Endothelial cell of umbilical vein (primary cell): ENCODE results near the gene TUT1. TPM values are rescaled to one million over a fixed set of nuclear protein-coding genes. Genes with fewer than 3 reads are reported as not detected.

Source experiments
- BruUV-seq: library from RNA; stranded (reverse); fragments of 400-500 nt; replicated peaks from 2 replicates; lab custom pipeline; 2021; lab: Mats Ljungman, UMichigan
- CTCF ChIA-PET: fragments of 300-600, 350-600 bp; sonication (Branson Sonifier 250); formaldehyde crosslinking; loops from one replicate; lab custom pipeline; 2021; ENCODE audit warnings: antibody characterized with exemption, inconsistent platforms; lab: Charles Lee
- POLR2A ChIA-PET: fragments of 300-600, 350-600 bp; sonication (Branson Sonifier 250); formaldehyde crosslinking; loops from one replicate; lab custom pipeline; 2021; ENCODE audit warnings: antibody characterized with exemption, inconsistent platforms; lab: Charles Lee
- DNase-seq: peaks from one replicate; pipeline ENCODE4 v3.0.0-alpha.2; 2011; ENCODE audit warnings: low read depth, low spot score
- FAIRE-seq: peaks from 2 replicates; lab custom pipeline; 2011; peaks lifted over from hg19 to GRCh38; lab: Jason Lieb, UNC
- H2AFZ ChIP-seq: 2 replicates; pipeline ENCODE4 v1.6.0; 2012; ENCODE audit warnings: low read depth, low read length, control low read depth, inconsistent platforms
- H3K27ac ChIP-seq: 2 replicates; pipeline ENCODE4 v1.5.1; 2011; ENCODE audit warnings: low read depth, mild to moderate bottlenecking, control low read depth, low read length, moderate library complexity; ENCODE audit not compliant: insufficient read depth
- H3K27me3 ChIP-seq, 2 experiments: 2 replicates each; pipeline versions ENCODE4 v1.6.0 to v1.6.1; 2011; ENCODE audit warnings: low read length in 2 of 2, mixed read lengths in 1 of 2; ENCODE audit not compliant: control insufficient read depth in 2 of 2, insufficient read depth in 2 of 2
- H3K36me3 ChIP-seq, 2 experiments: 2 replicates in 1 of 2; 3 replicates in 1 of 2; pipeline ENCODE4 v1.5.1; 2011; ENCODE audit warnings: low read length in 2 of 2, mild to moderate bottlenecking in 1 of 2, moderate library complexity in 1 of 2; ENCODE audit not compliant: control insufficient read depth in 2 of 2, insufficient read depth in 2 of 2; ENCODE audit errors: extremely low read depth in 1 of 2
- H3K4me1 ChIP-seq: 3 replicates; pipeline ENCODE4 v1.5.1; 2011; ENCODE audit warnings: mild to moderate bottlenecking, low read length; ENCODE audit not compliant: control insufficient read depth, insufficient read depth; ENCODE audit errors: extremely low read depth
- H3K4me2 ChIP-seq: 2 replicates; pipeline ENCODE4 v1.6.1; 2011; ENCODE audit warnings: low read length, control low read depth, mixed read lengths; ENCODE audit not compliant: insufficient read depth
- H3K4me3 ChIP-seq, 3 experiments: fragments of 200-600 bp in 1 of 3; sonication (generic), shearing (Covaris generic) in 1 of 3; replicated peaks in 1 of 3; 2 replicates each; pipeline ENCODE4 v1.5.1; 2011 to 2016; ENCODE audit warnings: control low read depth in 3 of 3, low read length in 3 of 3, mild to moderate bottlenecking in 2 of 3, inconsistent platforms in 1 of 3, low read depth in 1 of 3, moderate library complexity in 1 of 3; ENCODE audit not compliant: insufficient read depth in 1 of 3
- H3K79me2 ChIP-seq: 2 replicates; pipeline ENCODE4 v1.6.0; 2012; ENCODE audit warnings: low read length, inconsistent platforms; ENCODE audit not compliant: control insufficient read depth, insufficient read depth
- H3K9ac ChIP-seq: replicated peaks from 2 replicates; pipeline ENCODE3; 2011; ENCODE audit warnings: low read length, control low read depth; ENCODE audit not compliant: insufficient read depth; ENCODE audit errors: extremely low read depth
- H3K9me1 ChIP-seq: replicated peaks from 3 replicates; pipeline ENCODE4 v1.6.0; 2011; ENCODE audit warnings: mild to moderate bottlenecking, low read length; ENCODE audit not compliant: control insufficient read depth, insufficient read depth; ENCODE audit errors: extremely low read depth
- H3K9me3 ChIP-seq: replicated peaks from 2 replicates; pipeline ENCODE4 v1.5.1; 2012; ENCODE audit warnings: low read length, inconsistent platforms; ENCODE audit not compliant: control insufficient read depth, insufficient read depth
- H4K20me1 ChIP-seq: replicated peaks from 2 replicates; pipeline ENCODE3; 2011; ENCODE audit warnings: mild to moderate bottlenecking, low read length; ENCODE audit not compliant: control insufficient read depth, insufficient read depth; ENCODE audit errors: extremely low read depth
- EZH2 ChIP-seq: IDR thresholded peaks from 2 replicates; pipeline ENCODE4 v1.6.1; 2012; ENCODE audit warnings: borderline replicate concordance, low read depth, mild to moderate bottlenecking, moderate library complexity, low read length, inconsistent platforms; ENCODE audit not compliant: severe bottlenecking
- MYC ChIP-seq: IDR thresholded peaks from one replicate; pipeline ENCODE4 v1.6.1; 2011; ENCODE audit warnings: mild to moderate bottlenecking, low read depth, low read length
- POLR2AphosphoS5 ChIP-seq: IDR thresholded peaks from 2 replicates; pipeline ENCODE4 v1.6.1; 2012; ENCODE audit warnings: low read depth, mild to moderate bottlenecking, control low read depth, low read length, moderate library complexity; ENCODE audit not compliant: insufficient read depth
- dilution Hi-C: fragments of 300-500 bp; cut with MboI; formaldehyde crosslinking; loops from one replicate; pipeline ENCODE4 v1.15.0; 2019; ENCODE audit warnings: low sequenced_read_pairs; ENCODE audit not compliant: extremely low pct_ligation_motif_present
- intact Hi-C: fragments of 100-400 bp; cut with micrococcal nuclease; formaldehyde crosslinking; loops from one replicate; pipeline ENCODE4 v1.10.0; 2022
- polyA plus RNA-seq, 4 experiments: library from polyadenylated mRNA; depleted of rRNA in 3 of 4; stranded (reverse) in 3 of 4; unstranded in 1 of 4; fragments of >200 nt; gene quantifications; 2 replicates each; pipeline versions ENCODE4 v1.2.1 to v1.2.3, GENCODE V29; 2011 to 2012; ENCODE audit warnings: missing spikeins in 1 of 4
- total RNA-seq: library from RNA; stranded (reverse); gene quantifications from 2 replicates; pipeline ENCODE4 v1.2.3, GENCODE V29; 2021

Gene TUT1
- total and polyA plus RNA-seq, 2 donors (not counting 3 experiments of a cell fraction or from before 2014, with no cell fraction given) = 12.7 to 16.9 TPM

GRCh38 chr11:62599069-62599696 lies 7.9 kb upstream of the TUT1 start:
- no peaks in the 10 kb centered on the region for H3K9me1 ChIP-seq
- H3K4me3 ChIP-seq = peak overlapping the region in 1 of 3 experiments; percentile 92
- no peaks in the 10 kb centered on the region for H3K27me3 ChIP-seq
- H3K4me2 ChIP-seq = peak overlapping the region; percentile 89
- H3K9me3 ChIP-seq = no peaks in the 10 kb centered on the region
- FAIRE-seq = peak; percentile 100
- no peaks in the 10 kb centered on the region for H4K20me1 ChIP-seq
- peak overlapping the region; percentile 89 for H3K9ac ChIP-seq
- ChIA-PET CTCF (interaction anchor here (0.9 to 1.5 kb wide), 3 partner anchors 13 to 174 kb away, joined by 4 to 10 read pairs (median 5); no protein-coding TSS in a partner anchor), POLR2A (interaction anchor here (0.7 to 1.3 kb wide), 6 partner anchors 25 to 80 kb away, joined by 3 to 6 read pairs (median 3); partner anchors contain the start of genes C11orf98, CSKMT, EEF1G and GANAB)
- no peak overlapping the region for H2AFZ ChIP-seq
- intact Hi-C loops (loop anchor here (1.0 kb wide), 3 partner anchors 8 to 47 kb away; partner anchors contain the start of genes GANAB and TUT1), dilution Hi-C loops (no loop called here)
- peak; percentile 98 for DNase-seq
- BruUV-seq = no TSS peak
- H3K4me1 ChIP-seq = peaks cover 19% of the 10 kb centered on the region
- TF ChIP-seq POLR2AphosphoS5 = peak; percentile 55
- TF ChIP-seq EZH2 = no peak
- TF ChIP-seq MYC = no peak
- H3K36me3 ChIP-seq = peaks cover 28 to 38% of the 10 kb centered on the region in 2 experiments
- H3K27ac ChIP-seq = peak overlapping the region; percentile 19
- H3K79me2 ChIP-seq = peaks cover 45% of the 10 kb centered on the region

GRCh38 chr11:62595124-62595523 lies 3.8 kb upstream of the TUT1 start:
- Histone ChIP-seq H3K4me1 (peaks cover 29% of the 10 kb centered on the region), H3K9me1 (no peaks in the 10 kb centered on the region), H3K9ac (no peak overlapping the region), H2AFZ (no peak overlapping the region), H4K20me1 (no peaks in the 10 kb centered on the region), H3K4me2 (no peak overlapping the region), H3K27me3 (no peaks in the 10 kb centered on the region), H3K4me3 (no peak overlapping the region), H3K27ac (no peak overlapping the region), H3K36me3 (peaks cover 37 to 45% of the 10 kb centered on the region in 2 experiments), H3K9me3 (no peaks in the 10 kb centered on the region), H3K79me2 (peaks cover 40% of the 10 kb centered on the region)
- ChIA-PET CTCF (interaction anchor here (1.7 to 4.5 kb wide), 2 partner anchors 16 to 99 kb away, joined by 5 to 48 read pairs; partner anchors contain the start of genes EML3 and ROM1), POLR2A (no interaction called here)
- intact Hi-C loops = no loop called here
- no peak for DNase-seq
- BruUV-seq = no TSS peak
- no peak for TF ChIP-seq EZH2
- no peak for FAIRE-seq
- dilution Hi-C loops = no loop called here
